NCI-H1930 (cell line): ENCODE results near the gene COPS9.

Experiments used
- DNase-seq, 2 experiments: peaks; one replicate each; lab custom pipeline; 2025; lab: John Stamatoyannopoulos, UW

Gene COPS9

DNA sequence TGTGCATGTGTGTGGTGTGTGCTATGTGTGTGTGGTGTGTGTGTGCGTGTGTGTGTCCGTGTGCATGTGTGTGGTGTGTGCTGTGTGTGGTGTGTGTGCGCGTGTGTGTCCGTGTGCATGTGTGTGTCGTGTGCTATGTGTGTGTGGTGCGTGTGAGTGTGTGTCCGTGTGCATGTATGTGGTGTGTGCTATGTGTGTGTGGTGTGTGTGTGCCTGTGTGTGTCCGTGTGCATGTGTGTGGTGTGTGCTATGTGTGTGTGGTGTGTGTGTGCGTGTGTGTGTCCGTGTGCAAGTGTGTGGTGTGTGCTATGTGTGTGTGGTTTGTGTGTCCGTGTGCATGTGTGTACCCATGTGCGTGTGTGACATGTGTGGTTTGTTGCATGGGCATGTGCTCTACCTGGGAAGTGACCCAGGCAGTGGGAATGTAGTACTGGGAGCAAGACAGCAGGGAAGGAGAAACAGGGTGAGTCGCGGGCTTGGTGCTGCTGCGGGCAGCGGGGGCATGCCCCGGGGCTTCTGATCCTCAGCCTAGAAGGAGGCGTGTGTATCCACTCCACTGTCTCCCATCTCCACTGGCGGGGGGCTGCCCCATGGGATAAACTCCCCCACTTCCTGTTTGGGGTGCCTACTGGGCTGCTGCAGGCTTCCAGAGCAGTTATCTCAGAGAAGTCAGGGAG is 11.9 kb upstream of the COPS9 start:
- no peak for DNase-seq

DNA sequence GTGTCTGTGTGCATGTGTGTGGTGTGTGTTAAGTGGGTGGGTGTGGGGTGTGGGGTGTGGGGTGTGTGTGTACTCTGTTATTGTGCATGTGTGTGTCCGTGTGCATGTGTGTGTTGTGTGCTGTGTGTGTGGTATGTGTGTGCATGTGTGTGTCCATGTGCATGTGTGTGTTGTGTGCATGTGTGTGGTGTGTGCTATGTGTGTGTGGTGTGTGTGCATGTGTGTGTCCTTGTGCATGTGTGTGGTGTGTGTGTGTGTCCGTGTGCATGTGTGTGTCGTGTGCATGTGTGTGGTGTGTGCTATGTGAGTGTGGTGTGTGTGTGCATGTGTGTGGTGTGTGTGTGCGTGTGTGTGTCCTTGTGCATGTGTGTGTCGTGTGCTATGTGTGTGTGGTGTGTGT is 11.3 kb upstream of the COPS9 start:
- DNase-seq = no peak

DNA sequence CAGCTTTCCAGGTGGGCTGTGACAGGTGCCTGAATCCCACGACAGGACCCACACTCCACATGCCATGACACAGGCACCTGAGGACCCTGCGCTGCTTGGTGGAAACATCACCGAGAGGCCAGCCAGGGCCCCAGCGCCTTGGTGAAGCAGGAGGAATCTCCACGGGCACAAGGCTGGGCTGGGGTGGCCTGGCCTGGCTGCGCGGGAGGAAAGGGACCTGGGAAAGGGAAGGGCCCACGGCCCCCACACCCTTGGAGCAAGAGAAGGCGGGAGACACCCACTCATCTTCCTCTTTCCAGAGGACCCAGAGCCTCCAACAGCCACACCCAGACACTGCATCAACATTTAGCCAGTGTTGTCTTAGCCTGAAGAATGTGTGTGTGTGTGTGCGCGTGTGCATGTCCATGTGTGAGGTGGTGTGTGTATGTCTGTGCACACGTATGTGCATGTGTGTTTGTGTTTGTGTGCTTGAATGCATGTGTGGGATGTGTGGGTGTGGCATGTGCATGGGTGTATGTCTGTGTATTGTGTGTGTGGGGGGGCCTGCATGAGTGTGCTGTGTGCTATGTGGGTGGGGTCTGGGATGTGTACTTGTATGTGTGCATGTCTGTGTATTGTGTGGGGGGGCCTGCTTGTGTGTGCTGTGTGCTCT is 10.6 kb upstream of the COPS9 start:
- DNase-seq = no peak

DNA sequence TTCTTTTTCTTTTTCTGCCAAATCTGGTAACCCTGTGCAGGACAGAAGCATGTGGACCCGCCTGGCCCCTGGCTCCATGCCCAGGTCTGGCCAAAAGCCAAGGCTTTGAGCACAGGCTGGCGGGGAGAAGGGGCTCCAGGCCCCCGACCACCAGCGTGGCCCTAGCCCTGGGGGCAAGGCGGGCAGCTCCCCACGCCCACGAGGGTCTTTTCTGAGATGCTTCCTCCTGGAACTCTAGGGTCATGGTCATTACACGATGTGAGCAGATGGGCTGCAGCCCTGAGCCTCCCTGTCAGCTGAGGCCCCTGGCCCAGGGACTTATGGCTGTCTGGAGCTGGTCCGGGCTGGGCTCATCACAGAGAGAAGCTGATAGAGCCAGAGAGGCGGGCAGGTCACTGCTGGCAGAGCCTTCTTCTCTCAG is 10.0 kb upstream of the COPS9 start:
- DNase-seq = no peak

DNA sequence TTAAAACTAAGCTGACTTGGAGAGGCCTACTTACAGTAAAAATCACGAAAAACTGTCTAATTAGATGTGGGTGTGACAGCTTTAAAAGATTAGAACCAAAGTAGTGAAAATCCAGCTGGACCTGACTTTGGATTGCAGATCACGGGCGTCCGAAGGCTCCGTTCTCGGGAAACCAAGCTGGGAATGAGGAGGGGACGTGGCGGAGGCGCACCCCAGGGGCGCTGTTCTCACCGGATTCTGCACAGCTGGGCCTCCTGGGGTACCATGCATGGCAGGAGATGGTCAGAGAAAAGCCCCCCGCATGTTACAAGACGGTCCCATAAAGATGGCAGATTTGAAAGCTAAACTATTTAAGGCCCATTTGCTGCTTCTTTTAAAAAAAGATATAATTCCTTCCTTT is 9.4 kb upstream of the COPS9 start:
- DNase-seq = no peak

DNA sequence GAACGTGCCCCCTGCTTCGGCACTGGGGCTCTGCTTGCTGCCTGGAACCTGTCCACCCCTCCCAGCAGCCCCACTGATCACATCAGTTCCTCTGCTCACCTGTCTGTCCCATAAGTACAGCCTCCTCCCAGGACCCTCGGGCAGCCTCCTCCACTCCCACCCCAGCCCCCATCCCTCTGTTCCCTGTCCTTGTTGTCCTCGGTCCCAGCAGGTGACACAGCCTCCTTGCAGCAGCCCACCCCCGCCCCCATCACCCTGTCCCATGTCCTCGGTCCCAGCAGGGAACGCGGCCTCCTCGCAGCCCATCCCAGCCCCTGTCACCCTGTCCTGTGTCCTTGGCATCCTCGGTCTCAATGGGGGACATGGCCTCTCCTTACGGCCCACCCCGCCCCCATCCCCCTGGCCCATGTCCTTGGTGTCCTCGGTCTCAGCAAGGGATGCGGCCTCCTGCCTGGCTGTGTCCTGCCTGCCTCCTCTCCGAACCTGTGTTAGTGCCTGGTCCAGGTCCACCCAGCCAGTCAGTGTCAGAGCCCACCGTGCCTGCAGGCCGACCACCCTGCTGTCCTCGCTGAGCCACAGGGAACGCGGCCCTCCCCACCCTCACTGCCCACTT is 8.7 kb upstream of the COPS9 start:
- DNase-seq = no peak

DNA sequence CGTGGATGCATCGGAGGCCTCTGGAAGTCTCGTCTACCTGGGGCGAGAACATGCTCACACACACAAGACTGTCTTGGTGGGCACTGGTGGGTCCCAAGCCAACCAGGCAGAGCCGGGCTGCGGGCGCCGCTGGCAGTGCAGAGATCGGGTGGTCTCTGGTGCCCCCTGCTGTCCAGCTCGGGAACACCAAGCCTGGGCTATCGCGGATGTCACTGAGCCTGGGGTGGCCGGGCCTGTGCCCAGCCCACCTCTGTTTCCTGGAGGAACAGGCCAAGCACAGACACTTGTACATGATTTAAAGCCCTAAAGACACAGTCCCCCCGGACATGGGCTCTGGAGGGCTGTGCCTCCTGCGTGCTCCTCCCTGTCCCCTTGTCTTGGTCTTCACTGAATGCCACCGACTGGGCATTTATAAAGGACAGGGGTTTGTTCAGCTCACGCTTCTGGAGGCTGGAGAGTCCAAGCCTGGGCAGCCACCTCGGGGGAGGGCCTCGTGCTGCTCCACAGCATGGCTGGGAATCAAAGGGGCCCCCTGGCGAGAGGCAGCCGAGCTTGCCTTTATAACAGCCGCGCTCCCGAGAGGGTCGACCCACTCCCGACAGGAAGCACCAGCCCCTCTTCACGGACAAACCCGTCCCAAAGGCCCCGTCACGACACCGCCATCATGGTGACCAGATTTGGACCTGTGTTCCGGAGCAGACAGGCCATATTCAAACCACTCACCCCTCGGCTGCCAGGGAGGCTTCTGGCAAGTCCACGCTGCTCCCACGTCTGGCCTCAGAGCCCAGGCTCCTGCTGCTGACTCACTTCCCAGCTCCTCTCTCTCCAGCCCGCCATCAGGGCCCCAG is 7.9 kb upstream of the COPS9 start:
- DNase-seq = peak; percentile 13 to 44

DNA sequence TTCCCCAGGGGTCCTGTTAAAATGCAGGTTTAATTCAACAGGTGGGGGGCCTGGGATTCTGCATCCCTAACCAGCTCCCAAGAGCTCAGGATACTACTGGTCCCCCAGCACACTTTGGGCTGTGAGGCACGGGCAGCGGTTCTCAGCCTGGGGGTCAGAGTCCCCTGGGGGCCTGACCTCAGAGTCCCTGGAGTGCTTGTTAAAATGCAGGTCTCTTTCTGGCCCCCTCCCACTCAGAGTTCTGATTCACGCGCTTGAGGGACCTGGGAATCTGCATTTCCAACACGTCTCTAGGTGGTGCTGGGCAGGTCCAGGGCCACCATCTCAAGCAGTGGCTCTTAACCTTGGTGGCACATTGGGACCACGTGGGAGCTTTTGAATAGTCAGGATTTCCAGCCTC is 7.2 kb upstream of the COPS9 start:
- no peak for DNase-seq

DNA sequence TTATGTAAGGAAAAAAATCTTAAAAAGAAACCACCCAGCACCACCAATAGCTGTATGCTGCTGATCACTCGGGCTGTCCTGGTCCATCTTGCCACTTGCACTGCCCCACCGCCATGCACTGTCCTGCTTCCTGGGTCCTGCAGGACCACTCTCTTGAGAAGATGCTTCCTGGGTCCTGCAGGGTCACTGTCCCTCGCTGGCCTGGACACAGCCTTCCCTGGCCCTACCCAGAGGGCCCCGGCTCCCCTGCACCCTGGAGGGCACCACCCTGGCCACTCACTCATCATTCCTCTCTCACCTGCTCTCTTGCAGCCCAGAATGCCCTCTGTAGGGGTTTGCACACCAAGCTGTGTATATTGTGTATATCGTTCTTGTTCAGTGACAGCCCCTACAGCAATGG is 6.8 kb upstream of the COPS9 start:
- DNase-seq = no peak

DNA sequence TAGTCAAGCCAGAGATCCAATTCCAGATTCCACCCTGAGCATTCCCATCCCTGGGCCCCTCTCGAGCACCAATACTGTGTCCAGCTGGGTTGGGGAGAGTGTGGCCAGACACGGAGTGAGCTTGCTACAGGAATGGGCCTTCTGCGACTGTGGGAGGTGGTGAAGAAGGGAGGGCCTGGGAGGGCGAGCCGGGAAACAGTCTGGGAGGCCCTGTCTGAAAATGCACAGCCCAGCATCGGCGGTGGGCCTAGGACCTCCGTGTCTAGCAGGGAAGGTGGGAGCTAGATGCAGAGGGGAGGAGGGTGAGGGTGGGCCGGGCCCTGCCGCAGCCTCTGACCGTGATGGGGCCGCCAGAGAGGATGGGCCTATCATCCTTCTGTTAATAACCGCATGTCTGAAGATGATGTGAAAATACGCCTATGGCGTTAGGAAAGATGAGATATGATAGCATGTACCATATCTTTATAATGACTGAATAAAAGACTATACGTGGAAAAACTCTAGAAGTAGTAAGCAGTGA is 6.2 kb upstream of the COPS9 start:
- DNase-seq = no peak

DNA sequence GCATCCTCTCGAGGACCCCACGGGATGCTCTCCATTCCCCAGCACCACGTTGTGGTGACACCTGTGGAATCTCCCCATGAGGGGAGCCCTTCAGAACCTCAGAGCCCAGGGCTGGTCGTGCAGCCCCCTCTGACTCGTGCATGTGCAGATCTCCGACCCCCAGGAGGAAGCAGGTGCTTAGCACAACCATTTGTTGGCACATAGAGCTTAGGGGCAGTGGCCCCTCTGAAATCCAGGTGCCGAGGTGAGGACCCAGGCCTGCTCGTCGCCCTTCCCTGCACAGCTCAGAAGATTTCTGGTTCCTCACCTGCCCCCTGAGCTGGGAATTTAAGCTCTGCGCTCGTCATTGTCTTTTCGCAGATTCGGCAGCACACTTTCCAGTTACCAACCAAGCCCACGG is 5.6 kb upstream of the COPS9 start:
- DNase-seq = no peak

DNA sequence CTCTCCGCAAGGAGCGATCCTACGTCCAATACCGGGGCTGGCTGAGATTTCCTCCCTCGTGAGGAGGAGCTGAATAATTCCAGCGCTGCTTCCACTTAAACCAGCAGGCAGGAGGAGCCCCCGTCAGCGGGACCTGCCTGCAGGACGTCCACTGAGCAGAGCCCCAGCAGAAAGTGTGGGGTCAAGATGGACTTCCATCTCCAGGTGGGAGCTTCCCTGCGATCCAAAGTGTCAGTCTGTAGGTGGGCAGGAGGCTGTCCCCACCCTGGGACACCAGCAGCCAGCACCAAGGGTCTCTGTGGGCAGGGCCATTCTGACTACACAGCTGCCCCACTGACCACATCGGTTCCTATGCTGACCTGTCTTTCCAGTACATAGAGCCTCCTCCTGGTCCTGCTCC is 4.8 kb upstream of the COPS9 start:
- DNase-seq = no peak

DNA sequence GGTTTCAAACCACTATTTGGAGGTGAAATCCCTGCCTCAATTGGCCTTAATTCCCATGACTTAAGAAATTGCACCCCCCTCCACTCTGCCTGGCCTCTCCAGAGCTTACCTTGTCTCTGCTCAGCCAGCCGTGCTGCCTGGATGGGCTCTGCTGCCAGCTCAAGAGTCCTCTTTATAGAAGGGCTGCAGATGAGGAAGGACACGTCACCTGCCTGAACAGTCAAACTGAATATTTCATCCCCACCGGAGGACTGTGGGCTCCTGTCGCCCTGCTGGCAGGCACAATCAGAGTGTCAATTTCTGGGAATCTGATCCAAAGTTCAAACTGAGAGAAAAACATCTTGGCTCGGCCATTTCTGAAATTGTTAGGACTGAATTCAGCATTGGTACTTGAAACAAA is 4.4 kb upstream of the COPS9 start, which contains the start of gene OTOS:
OTOS (minus strand) TSS at position 148 of the 400 bp plus-strand sequence. CDS start 332 bp downstream, outside the sequence.
- no peak for DNase-seq

DNA sequence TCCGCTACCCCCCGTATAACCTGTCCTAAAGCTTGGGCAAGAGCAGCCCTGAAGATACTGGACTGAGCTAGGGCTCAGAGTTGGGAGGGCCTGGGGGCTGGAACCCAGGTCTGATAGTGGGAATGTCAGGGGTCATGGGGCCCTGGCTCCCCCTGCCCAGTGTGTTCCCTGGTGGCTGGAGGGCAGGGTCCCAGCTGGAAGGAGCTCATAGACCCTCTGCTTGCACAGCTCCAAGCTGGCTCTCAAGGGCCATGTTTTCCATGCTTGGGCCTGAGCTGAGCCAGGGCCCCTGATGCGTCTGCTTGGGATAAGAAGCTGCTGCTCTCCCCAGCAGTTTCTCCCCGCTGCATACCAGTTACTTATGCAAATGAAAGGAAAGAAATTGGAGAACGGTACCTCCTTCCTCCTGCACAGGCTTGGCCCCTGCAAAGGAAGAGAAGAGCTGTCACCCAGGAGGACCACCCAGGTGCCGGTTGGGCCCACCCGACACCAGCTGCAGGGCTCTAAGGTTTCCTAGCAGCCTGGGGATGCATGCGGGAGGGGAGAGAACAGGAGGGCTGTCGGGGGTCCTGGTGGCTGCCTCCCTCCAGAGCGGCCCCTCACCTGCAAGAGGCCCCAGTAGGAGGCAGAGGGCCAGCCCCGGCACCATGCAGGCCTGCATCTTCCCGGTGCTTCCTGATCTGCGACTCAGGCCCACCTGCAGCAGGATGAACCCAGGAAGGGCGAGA is 3.7 kb upstream of the COPS9 start:
- DNase-seq = no peak

DNA sequence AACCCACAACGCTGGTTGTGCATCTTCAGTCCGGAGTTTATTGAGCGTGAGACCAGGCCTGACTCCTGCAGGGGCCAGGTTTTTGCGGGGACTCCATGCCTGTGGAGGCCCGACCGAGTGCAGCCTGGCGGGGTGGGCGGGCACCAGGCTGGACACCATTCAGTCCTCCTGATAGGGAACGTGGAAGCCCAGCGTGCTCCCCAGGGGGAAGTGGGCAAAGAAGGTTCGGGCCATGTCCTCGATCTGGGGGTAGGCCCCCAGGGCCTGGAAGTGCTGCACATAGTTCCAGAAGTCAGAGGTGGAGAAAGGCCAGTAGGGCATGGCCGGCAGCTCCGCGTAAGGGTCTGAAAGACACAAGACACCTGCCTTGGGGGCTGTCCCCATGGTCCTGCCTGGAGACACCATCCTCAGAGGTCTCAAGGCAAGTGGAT is 2.9 kb upstream of the COPS9 start:
- no peak for DNase-seq

DNA sequence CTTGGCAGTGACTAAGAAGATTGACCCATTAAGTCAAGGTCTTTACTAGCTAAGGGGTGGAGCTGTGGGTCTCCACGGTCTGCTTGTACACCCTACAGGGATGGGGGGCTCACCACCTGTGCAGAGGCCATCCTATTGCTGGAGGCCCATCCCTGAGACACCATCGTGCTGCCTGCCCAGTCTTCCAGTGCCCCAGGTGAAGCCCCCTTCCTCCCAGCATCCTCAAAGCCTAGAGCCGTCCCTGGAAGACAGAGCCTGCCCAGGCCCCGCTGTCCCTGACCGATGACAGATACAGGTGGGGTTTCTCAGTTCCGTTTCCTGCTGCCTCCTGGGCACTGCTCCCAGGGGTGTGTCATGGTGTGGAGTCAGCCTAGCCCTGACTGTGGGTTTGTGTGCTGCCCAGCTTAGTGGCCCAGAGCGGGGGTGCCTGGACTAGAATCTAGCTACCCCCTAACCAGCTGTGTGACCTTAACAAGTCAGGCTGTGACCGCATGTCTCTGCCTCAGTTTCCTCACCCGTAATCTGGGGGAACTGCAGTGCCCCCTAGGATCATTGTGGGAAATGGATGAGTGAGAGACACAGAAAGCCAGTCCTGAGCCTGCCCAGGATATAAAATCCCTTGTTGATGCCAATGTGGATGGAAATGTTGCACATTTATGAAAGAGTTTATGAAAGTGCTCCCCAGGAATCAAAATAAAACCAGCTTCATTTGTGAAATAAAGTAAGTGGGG is 2.3 kb upstream of the COPS9 start:
- DNase-seq = no peak

DNA sequence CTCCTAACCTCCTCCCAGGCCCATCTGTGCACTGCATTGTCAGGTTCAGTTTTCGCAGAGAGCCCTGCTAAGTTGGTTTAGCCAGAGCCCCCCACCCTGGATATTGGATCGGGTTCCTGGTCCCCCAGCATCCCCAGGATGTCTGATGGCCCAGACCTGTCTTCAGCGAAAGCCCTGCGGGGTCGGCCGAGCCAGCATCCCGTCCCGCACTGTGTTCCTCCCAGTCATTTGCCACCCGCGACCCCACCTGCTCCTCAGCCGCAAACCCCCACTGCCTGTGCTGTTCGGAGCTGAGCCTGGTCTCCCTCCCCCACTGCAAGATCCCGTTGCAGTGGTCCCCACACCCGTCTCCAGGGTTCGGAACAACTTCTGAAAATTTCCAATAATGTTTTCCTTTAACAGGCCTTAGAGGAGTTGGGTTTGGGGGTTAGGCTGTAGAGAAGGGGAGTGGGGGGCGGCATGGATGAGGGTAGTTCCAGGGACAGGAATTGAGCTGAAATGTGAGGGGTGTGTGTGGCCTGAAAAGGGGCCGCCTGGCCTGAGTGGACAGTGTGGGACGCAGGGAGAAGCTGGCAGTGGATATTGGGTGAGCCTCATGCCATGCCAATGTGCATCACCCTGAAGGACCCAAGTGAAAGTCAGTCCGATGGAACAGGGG is 1.6 kb upstream of the COPS9 start:
- DNase-seq = no peak

DNA sequence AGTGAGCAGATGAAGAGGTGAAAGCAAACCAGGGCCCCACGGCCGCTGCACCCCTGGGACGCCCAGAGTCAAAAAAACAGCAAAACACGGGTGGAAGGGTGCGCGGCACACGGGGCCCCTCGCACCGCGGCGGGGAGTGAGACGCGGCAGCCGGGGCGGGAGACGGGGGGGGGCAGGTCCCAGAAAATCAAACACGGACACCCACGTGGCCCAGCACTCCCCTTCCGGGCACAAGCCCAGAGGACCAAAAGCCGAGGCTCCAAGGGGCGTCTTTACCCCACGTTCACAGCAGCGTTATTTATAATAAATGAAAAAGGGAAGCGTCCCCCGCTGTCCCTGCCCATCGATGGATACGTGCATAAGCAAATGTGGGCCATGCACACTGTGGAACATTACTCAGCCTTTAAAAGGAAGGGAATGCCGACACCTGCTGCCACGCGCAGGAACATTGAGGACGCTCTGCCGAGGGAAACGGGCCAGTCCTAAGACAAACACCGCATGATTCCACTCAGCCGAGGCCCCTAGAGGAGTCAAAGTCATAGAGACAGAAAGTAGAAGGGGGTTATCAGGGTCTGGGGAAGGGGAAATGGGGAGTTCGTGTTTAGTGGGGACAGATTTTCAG is 677 bp upstream of the COPS9 start:
- DNase-seq = no peak

DNA sequence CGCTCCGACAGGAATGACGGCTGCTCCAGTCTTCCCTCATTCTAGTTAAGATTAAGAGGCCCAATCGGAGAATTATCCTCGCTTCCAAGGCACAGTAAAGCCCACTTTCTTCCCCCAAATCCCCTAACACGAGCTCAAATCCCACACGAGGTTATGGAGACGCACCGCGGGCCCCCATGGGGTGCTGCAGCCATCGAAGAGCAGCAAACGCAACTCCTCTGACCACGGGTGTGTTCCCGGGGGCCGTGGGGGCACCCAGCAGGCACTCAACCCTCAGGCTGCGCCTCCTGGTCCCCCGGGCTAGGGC is 446 bp downstream of the COPS9 start:
- DNase-seq = no peak

DNA sequence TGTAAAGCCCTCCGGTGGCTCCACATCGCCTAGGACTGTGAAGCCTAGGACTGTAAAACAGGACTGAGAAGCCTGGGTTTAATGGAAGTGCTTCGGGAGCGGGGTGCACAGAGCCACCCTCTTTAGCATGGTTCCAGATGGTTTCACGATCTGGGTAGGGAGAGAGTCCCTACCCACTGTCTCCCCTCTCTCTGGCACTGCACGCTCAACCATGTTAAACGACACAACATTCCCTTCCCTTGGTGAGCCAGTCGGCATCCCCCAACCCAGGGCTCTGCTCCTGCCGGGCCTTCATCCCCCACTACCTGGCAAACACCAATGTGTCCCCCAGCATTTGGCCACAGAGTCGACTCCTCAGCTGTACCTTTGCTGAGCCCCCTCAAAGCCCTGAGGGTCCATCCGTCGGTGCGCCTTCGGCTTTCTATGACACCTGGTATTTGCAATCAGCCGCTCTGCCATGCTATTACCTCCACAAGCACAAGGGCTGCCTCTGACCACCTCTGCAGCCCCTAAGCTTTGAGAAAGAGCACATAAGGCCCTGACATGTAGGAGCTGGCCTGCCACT is 1.1 kb downstream of the COPS9 start:
- DNase-seq = no peak
